Activated effector memory CD4-positive, alpha-beta T cell treated with anti-CD3 and anti-CD28 coated beads, Interleukin-2, amount 50 U/mL, for 16 hours (primary cell): ENCODE data around the gene FAM177B.

Experiments
- DNase-seq: peaks from one replicate; pipeline ENCODE4 v3.0.0-alpha.2; 2020

FAM177B gene

DNA sequence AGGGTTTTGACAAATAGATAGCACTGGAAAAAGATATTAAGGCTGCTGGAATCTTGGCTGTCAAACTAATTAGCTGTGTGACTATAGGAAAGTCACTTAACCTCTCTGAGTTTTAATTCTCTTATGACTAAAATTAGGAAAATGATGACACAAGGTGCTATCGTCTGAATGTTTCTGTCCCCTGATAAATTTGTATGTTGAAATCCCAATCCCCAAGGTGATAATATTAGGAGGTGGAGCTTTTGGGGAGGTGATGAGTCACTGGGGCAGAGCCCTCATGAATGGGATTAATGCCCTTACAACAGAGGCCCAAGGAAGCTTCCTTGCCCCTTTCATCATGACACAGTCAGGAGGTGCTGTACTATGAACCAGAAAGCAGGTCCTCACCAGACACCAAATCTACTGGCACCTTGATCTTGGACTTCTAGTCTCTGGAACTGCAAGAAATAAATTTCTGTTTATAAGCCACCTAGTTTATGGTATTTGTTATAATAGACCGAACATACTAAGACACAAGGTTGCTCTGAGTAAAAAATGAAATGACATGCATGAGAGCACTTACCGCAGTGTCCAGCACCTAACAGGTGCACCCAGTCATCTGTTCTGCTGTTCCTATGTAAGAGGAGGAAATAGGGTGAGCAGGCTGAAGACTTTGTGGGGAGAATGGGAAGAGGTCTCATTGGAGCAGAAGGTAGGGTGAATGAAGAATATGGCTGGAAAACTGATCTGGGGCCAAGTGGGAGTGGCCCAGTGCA, 51.6 kb downstream of the FAM177B start:
- no peak for DNase-seq

DNA sequence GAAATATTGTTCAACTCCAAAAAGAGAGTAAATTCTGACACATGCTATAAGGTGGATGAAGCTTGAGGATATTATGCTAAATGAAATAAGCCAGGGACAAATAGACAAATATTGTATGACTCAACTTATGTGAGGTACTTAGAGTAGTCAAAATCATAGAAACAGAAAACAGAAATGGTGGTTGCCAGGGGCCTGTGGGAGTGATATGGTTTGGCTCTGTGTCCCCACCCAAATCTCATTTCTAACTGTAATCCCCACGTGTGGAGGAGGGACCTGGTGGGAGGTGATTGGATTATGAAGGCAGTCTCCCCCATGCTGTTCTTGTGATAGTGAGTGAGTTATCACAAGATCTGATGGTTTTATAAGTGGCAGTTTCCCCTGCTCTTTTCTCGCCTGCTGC, 53.1 kb downstream of the FAM177B start:
- no peak for DNase-seq

DNA sequence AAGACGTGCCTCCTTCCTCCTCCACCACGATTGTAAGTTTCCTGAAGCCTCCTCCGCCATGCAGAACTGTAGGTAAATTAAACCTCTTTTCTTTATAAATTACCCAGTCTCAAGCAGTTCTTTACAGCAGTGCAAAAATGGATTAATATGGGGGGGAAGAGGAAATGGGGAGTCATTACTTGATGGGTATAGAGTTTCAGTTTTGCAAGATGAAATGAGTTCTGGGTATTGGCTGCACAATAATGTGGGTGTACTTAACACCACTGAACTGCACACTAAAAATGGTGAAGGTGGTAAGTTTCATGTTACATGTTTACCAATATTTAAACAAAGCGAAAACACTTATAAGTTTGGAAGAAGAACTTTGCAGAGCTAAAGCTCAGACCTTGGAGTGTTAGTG, 53.5 kb downstream of the FAM177B start:
- DNase-seq: no peak

DNA sequence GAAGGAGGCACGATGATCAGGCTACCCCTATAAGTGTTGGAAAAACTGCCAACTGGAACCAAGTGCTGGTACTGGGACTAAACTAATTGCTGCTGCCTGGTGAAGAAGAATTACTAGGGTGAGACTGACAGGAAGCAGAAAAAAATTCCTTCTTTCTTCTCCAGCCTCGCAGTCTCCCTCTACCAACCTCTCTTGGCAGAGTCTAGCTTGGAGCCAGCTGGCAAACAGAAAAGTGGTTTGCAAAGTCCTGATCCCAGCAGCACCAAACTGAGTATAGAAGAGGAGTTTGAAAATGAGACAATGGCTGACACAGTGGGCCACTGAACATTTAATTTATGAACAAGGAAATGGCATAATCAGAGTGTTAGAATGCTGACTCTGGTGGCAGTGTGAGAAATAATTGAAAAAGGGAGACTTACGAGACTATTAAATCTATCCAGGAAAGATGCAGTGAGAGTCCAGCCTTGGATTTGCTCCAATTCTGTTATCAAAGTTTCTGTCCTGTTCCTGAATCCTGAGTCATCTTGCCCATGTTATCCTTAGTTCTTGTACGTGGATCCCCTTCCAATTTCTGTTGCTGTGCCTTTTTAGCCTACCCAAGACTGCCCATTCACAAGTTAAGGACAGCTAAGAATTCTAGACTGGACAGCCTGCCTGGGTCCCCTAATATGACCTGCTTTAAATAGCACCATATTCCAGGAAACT, 54.2 kb downstream of the FAM177B start:
- no peak for DNase-seq

DNA sequence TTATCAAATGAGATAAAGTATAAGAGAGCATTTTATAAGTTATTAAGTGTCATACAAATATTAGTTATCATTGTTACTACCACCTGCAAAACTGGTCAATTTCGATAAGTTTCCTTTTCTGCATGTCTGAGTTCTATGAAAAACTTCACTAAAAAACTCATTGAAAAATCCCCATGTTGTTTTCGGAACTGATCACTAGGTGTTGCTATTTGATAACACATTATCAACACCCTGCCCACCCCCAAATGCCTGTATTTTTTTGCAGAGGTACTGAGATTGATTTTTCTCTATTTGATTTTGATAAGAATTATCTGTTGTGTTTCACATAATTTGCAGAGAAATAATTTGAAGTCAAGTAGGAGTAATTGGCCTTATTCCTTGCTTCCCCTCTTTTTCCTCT, 55.7 kb downstream of the FAM177B start:
- no peak for DNase-seq

DNA sequence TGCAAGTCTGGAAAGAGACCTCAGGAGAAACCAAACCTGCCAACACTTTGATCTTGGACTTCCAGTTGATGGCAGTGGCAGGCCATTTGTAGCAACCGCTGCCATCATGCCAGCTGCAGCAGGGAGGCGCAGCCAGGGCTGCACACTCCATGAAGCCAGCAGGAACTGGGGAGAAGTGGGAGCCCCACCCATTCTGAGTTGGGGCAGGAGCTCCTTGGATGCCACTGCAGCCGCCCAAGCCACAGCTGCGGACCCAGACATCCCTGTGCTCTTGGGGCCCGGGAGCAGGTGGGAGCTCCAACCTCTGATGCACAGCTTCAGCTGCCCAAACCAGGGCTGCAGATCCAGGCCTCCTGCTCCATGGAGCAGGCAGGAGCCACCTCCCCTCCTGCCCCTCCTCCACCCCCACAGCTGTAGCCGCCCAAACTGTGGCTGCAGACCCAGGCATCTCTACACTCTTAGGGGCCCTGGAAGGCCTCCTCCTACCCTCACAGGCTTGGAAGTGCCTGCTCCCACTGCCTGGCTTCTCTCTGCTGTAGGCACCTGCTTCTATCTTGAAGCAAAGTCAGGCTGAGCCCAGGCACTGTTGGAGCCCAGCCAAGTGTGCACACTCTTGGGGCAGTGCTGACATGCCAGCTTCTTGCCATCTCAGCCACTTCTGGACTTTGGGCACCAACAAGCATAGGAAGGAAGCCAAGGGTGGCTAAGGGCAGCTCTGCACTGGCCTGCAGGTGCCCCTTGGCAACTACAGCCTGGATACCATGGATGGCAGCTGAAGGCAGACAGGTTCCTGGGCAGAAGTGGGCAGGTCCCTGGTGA, 57.9 kb downstream of the FAM177B start:
- DNase-seq: no peak

DNA sequence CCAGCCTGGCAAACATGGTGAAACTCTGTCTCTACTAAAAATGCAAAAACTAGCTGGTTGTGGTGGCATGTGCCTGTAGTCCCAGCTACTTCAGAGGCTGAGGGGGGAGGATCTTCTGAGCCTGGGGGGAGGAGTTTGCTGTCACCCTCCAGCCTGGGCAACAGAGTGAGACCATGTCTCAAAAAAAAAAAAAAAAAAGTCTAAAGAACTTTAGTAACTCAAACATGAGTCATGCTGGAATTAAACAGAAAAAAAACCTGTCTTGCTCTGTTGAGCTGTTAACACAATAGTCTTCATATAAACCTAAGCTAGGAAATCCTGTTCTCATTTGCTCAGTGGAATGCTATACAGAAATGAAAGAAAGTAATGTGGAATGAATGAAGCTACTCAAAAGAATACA, 61.1 kb downstream of the FAM177B start:
- DNase-seq: no peak

DNA sequence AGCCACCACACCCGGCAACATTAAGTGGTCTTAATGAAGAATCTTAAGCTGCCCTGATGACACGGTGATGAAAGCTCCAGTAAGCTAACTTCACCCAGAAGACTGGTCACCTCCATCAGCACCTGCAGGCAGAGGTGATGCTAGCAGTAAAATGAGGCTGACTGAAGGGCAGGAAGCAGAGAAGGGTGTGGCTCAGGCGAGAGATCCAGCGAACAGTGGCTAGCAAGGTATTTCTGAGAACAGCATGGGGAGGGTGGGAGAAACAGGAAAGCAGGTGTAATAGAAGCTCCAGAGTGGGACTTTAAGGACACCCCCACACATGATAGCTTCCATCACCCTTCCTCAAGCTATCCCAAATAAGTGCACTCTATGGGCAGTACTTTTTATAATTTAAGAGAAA, 62.0 kb downstream of the FAM177B start:
- DNase-seq: no peak
